HG02571 (cell line): ENCODE data around the gene ATM.
"Not testable (repeated sequence)": the region's sequence is repeated elsewhere in the genome, so short reads cannot be mapped to it uniquely, and the experiment has no call there.

Source experiments
- ATAC-seq: cut with Tn5 transposase; IDR thresholded peaks from one replicate; pipeline ENCODE4 v1.9.1; 2021; ENCODE audit warnings: mild to moderate bottlenecking, moderate library complexity; ENCODE audit not compliant: unreplicated experiment

Gene ATM

DNA sequence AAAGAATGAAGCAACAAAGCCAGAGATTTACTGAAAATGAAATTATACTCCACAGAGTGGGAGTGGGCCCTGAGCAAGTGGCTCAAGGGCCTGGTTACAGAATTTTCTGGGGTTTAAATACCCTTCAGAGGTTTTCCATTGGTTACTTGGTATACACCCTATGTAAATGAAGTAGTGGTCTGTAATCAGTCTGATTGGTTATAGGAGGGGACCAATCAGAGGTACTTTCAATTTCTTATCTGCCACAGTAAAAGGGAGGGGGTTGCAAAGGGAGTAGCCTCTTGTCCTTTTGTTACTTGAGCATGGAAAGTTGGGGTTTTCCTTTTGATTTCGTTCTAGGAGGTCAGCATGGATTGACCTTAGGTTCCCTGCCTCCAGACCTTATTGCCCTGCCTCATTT lies 63.5 kb downstream of the ATM start:
- ATAC-seq: no peak

DNA sequence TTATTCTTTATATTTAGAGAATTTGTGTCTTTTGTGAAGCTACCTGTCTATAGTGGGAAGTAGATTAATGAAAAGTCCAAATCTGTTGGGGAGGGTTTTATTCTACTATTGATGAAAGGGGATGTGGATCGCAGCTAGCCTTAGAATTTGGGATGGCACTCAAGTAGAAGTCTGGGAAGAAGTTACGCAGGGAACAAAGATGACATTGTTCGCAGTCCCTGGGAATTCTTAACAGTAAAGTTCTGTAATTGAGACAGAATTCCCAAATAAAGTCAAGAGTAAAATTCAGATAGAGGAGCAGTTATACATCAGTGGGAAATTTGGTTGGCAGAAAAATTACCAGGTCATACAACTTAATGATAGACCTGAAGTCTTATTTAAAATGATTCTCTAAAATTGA lies 64.1 kb downstream of the ATM start:
- no peak for ATAC-seq

DNA sequence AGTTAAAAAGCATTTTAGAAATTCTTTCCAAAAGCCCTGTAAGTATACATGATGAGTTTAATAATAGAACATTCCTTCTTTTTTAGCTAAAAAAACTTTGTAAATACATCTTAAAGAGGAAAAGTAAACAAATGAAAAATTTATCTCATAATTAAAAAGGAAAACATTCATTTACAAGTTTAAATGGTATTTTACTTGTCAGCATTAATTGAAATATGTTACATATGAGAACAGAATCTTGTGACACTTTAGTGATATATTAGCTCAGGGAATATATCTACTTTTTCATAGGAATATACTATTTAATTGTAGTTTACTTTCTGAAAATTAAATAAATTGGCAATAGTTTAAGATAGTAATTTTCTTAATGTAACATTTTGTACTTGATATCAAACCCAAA lies 66.2 kb downstream of the ATM start:
- ATAC-seq: not testable (repeated sequence)

DNA sequence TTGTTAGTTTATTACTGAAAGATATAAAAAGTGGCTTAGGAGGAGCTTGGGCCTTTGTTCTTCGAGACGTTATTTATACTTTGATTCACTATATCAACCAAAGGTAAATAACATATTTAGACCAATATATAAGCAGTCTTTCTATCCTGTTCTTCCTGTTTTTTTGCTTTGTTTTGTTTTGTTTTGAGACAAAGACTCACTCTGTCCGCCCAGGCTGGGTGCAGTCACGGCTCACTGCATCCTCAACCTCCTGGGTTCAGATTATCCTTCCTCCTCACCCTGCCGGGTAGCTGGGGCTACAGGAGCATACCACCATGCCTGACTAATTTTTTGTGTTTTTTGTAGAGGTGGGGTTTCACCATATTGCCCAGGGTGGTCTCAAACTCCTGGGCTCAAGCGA lies 66.8 kb downstream of the ATM start:
- ATAC-seq: no peak

DNA sequence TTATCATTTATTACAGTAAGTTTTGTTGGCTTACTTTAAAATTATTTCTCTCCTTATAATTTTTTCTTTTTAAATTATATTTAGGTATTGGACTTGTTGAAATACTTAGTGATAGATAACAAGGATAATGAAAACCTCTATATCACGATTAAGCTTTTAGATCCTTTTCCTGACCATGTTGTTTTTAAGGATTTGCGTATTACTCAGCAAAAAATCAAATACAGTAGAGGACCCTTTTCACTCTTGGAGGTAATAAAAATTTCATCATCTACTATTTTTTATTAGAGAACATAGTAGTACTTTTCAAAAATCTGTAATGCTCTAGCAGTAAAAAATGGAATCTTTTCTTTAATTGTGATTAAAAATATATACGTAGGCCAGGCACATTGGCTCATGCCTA lies 70.4 kb downstream of the ATM start:
- ATAC-seq: no peak

DNA sequence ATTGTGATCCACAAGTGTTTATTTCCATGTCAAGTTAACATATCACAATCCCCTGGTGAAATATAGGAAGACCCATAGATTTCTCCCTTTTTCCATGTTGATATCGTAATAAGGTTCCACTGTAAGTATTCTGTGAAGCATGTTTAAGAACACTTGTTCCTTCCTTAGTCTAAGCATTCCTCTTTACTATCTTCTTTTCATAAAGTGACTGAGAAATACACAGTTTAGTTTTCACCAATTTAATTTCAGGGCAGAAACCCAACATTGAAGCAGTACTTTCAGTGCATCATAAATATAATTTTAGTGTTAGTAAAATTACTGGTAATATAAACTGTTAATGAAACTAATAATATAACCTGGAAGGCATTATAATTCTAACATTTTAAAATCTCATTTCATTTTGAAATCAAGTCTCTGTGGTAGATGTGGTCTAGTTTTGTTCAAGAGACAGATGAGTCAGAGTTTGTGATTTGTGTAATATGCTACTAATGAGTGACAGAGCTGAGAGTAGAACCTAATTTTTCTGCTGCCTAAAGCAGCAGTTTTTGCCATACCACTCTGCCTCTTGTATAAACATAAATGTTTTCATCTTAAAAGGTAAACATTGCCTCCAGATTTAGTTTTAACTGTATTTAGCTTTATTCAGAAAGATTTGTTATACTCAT lies 79.4 kb downstream of the ATM start:
- no peak for ATAC-seq

DNA sequence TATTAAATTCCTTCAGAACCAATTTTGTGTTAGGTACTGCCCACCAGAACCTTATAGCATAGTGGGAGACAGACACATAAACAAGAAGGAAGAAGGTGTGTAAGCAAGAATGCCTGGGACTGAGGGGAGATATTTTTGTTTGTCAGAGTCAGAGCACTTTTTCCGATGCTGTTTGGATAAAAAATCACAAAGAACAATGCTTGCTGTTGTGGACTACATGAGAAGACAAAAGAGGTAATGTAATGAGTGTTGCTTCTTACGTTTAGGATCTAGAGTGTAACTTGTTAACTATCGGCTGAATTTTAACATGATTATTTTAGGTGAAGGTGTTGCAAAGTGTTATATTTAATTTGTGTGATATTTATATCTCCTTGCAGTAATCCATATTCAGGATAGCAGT lies 84.9 kb downstream of the ATM start:
- ATAC-seq: no peak

DNA sequence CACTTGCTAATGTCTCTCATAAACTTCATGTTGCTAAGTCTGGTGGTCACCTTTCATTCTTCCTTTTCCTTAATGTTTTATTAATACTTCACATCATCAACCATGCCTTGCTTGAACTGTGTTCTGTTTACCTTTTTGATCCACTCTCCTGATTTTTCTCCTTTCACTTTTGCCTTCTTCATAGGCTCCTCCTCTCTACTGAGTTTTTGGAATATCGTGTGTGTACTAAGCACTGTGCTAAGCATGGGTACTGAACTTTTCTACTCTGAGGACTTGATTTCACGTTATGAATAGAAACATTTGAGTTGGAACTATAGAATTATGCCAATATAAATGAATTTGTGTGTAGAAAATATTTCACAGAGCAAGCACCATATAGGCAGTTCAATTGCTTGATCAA lies 90.6 kb downstream of the ATM start:
- ATAC-seq: no peak

DNA sequence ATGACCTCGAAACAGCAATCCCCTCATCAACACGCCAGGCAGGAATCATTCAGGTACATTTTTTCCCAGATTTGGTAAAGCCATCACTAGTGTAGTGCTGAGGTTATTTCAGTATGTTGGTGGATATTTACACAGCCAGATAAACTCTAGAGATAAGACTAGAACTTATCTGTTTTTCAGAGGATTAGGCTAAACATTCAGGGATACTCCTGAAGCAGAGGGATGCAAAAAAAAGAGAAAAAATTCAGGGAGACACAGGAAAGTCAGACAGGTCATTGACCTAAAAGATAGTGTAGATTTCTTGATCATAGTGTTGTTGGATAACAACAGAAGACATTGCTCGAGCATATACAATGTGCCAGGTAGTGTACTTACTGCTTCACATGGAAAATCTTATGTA lies 93.2 kb downstream of the ATM start:
- ATAC-seq: no peak

DNA sequence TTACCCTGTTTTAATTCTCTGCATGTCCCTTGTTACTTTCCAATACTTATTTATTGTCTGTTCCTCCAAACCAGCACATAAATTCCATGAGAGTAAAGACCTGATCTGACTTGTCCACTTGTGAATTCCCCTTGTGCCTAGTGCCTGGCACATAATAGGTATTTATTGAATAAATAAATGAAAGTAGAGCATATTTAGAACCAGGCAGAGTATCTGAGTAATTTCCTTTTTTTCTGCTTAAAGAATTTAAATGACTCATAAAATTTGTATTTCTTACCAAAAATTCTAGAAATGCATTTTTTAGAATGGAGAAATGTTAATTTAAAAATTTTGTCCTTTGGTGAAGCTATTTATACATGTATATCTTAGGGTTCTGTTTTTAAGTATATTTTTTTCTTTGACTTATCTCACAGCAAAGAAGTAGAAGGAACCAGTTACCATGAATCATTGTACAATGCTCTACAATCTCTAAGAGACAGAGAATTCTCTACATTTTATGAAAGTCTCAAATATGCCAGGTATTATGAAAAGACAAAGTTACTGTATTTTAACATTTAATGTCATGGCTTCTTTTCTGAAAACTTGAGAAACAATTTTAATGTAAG lies 96.8 kb downstream of the ATM start:
- no peak for ATAC-seq

DNA sequence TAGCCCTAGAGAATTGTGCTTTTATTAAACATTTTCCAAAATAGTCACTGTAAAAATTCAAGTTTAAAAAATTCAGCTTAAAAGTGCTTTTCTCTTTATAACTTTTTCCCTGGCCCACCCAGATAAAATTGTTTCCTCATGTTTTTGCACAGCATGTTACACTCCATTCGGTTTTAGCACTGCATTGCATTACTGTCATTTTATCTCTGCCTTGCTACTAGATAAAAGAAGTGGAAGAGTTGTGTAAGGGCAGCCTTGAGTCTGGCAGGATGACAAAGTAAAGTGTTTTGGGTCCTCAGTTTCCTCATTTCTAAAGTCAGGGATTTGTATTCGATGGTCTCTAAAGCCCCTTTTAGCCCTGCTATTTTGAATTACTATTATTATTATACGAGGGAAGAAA lies 99.8 kb downstream of the ATM start:
- no peak for ATAC-seq

DNA sequence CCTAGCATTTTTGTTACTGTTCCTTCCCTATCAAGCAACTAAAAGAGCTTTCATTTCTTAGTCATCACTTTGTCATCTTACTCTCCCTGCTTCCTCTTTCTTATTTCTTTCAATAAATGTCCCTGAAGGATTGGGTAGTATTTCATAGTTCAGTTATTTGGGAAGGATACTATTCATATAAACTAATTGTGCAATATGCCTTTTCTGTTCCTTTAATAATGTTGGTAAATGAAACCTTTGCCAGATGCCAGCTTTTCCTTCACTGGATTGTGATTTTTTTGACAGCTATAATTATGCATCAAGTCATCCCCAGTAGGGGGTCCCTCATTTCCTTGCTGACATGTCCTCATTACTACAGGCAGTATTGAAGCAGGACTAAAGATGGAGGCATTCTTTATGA lies 101.7 kb downstream of the ATM start:
- ATAC-seq: no peak

DNA sequence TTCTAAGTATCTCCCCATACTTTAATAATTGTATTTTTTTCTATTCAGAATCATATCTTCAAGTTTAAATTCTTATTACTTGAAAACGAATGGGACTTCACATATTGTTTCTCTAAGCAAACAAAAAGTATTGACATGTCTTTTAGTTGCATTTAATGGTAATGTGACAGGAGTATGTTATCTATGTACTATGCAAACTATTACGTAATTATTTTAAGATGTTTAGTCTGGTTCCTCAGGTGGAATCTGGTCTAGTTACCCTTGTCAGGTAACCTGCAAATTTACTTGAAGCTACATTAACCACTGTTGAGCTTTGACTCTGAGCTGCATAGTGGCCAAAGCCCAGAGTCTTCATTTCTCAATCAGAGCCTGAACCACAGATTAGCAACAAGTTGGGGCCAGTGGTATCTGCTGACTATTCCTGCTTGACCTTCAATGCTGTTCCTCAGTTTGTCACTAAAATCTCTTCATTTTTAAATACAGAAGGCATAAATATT lies 110.6 kb downstream of the ATM start:
- no peak for ATAC-seq

DNA sequence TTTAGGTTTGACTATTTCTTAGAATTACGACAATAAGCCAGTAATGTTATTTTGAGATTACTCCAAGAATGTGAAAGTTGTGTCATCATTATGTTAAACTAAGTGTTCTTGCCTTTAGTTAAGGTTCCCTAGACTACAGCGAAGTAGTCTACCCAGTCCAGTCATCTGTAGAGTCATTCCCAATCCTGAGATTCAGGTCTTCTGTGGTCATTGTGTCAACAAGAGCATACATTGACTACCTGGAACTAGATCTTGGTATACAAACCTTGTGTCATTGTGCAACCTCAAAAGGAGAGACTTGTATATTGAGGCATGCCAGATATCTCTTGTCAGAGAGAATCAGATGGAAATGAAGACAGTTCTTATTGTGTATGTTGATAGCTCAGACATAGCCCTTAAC lies 115.9 kb downstream of the ATM start:
- no peak for ATAC-seq

DNA sequence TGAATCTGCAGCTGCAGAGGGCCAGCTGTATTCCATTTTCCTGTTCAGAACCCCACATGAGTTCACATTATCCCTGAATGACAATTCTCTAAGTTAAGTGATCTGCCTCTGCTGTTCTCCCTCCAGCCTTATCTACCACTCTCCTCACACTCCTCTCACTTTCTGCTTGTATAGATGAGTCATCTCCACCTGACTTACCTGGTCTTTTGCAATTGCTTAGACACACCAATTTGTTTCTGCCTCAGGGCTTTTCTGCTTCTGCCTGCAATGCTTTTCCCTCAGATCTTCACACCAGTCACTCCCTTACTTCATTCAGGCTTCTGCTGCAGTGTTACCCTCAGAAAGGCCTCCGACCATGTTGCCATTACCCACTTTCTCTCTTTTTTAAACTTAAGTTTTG lies 118.1 kb downstream of the ATM start:
- ATAC-seq: no peak

DNA sequence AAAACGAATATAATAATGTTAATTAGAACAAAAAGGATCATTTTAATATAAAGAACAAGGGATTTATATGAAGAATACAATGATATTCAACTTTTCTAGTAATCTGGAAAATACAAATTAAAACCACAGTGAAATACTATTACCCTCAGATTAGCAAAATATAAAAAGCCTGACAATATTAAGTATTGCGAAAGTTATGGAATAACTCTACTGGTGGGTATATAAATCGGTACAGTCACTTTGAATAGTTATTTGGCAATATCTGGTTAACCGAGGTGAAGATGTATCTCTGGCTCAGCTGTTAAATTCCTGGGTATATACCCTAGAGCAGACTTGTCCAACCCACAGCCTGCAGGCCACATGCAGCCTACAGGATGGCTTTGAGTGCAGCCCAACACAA lies 118.8 kb downstream of the ATM start:
- no peak for ATAC-seq

DNA sequence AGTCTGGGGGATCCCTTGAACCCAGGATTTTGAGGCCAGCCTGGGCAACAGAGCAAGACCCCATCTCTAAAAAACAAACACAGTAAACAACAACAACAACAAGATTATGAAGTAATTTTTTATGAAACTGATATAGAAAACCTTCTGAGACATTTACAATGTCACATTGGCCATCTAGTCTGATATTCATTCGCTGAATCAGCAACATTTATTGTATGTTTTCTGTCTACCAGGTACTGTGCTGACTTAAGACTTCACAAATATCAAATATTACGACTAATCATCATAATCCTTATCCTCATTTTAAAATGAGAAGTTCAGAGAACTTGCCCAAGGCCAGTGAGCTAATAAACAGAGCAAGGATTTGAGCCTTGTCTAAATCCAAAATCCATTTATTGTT lies 120.8 kb downstream of the ATM start:
- no peak for ATAC-seq

DNA sequence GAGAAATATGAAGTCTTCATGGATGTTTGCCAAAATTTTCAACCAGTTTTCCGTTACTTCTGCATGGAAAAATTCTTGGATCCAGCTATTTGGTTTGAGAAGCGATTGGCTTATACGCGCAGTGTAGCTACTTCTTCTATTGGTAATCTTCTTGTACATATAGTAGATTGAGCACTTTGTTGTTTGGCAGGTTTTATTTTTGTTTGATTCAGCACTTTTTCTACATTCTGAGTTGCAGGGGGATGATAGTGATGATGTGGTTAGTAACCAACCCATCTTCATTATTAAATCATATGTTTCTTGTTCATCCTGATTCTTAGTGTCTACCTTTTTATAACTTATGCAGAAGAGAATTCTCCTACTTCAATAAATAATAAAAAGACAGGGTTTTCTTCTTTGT lies 122.9 kb downstream of the ATM start:
- no peak for ATAC-seq

DNA sequence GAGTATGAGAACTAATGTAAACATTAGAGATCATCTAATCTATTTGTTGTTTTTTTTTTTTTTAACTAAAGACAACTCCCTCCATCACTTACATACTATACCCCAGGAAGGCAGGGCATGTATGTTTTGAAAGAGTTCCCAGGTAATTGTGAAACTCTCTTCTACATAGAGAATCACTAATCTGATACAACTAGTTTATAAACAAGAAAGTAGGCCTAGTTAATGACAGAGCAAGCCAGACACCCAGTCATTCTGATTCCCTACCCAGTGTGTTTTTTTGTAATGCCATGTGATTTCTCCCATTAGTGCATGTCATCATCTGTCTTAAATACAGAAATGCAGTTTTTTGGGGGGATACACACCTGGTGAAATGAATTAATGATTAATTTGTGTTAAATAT lies 123.6 kb downstream of the ATM start:
- no peak for ATAC-seq

DNA sequence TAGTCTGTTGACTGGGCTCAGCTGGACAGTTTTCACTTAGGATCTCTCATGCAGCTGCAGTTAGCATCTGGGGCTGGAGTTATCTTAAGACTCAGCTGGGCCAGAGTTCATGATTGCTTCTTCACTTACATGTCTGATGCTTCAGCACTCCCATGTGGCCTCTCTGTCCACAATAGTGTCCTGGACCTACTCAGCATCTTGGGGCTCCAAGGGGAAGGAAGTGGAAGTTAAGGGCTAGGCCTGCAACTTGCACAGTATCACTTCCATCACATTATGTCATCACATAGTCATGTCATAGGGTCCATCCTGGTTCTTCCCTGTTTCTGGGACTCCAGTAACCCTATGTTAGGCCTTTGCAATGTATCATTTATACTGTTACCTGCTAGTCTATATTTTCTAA lies 128.6 kb downstream of the ATM start:
- ATAC-seq: no peak

DNA sequence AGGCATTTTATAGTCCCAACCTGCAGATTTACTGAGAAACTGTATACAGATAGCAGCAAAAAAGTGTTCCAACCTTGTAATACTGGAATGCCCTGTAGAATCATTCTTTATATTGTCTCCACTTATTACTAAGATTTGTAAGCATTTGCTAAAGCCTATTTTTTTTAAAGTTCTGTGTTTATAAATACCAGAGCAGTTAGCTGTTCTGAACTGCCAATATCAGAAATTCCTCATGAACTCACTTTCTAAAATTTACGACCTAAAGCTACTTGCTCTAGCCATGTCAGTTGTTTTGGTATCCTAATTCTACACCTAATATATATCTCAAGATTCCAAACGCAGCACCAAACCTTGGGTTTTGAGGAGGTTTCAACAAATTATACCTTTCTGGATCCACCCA lies 141.3 kb downstream of the ATM start:
- no peak for ATAC-seq

DNA sequence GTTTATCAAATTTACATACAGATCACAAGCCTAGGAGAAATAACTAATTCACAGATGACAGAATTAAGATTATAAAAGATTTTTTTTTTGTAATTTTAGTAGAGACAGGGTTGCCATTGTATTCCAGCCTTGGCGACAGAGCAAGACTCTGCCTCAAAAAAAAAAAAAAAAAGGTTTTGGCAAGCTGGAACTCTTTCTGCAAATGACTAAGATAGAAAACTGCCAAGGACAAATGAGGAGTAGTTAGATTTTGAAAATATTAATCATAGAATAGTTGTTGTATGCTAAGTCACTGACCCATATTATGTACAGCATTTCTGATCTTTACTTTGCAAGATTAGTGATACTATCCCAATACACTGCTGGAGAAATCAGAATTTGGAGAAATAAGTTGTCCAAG lies 145.3 kb downstream of the ATM start:
- no peak for ATAC-seq

DNA sequence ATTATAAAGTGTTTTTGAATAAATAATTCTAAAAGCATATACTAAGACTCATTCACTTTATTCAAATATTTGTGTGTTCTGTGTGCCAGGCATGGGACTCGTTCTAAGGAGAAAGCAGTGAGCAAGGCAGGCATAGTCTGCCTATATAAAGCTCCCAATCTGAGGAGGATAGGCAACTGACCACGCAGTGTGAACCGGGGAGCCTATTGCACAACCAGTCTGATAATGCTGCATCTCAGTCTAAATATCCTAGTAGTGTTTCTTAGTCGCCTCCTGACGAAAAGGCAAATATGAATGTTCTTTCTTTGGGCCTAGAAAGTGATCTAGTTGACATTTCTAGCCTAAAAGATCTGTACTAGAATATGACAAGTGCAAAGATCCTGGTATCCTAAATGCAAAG lies 146.2 kb downstream of the ATM start:
- no peak for ATAC-seq
